Posterior cingulate gyrus (tissue), 11 donors: Measurements from ENCODE around the gene MGAM2.

Experiments used
- DNase-seq, 10 donors: peaks; one replicate each; pipeline versions ENCODE4 v3.0.0 to v3.0.0-alpha.2; 2020 to 2021; ENCODE audit warnings: mixed read lengths in 3 of 10
- intact Hi-C: fragments of 100-400 bp; cut with DNase I; formaldehyde crosslinking; loops from one replicate; pipeline ENCODE4 v1.15.1; 2023

Gene MGAM2

GRCh38 chr7:142250705-142251104 is 139.2 kb downstream of the MGAM2 start:
- no peak for DNase-seq
- intact Hi-C loops = no loop called here

GRCh38 chr7:142257958-142258357 is 146.4 kb downstream of the MGAM2 start, which contains the start of gene PRSS58:
TSS of gene PRSS58 (minus strand) at chr7:142258058. CDS start at chr7:142257707, 351 bp downstream.
- no peak for DNase-seq
- intact Hi-C loops = no loop called here

GRCh38 chr7:142263598-142264380 is 152.3 kb downstream of the MGAM2 start:
- DNase-seq = no peak
- intact Hi-C loops = no loop called here
